SK-N-SH (cell line): ENCODE measurements around the gene CABP5. TPM values are rescaled to one million over a fixed set of nuclear protein-coding genes. Genes with fewer than 3 reads are reported as not detected.

Source experiments
- CTCF ChIA-PET: fragments of 300-600, 350-600 bp; formaldehyde crosslinking; extraction: SDS; loops from one replicate; lab custom pipeline; 2021; lab: Yijun Ruan, JAX
- POLR2A ChIA-PET: fragments of 350-600 bp; sonication (Branson Sonifier 250); formaldehyde crosslinking; extraction: SDS; loops from one replicate; lab custom pipeline; 2020; ENCODE audit warnings: antibody characterized with exemption, inconsistent platforms; lab: Yijun Ruan, JAX
- DNase-seq: peaks from one replicate; pipeline ENCODE4 v3.0.0; 2012
- H2AFZ ChIP-seq: fragments of 200-600 bp; sonication (generic); 2 replicates; pipeline ENCODE4 v1.8.1; 2016; ENCODE audit warnings: antibody characterized with exemption, mild to moderate bottlenecking, low read depth
- H3F3A ChIP-seq: fragments of 200-600 bp; sonication (generic); replicated peaks from 2 replicates; pipeline ENCODE3; 2016; ENCODE audit warnings: antibody characterized with exemption, mild to moderate bottlenecking; ENCODE audit not compliant: insufficient read depth
- H3K27ac ChIP-seq, 2 experiments: fragments of 200-500 bp in 1 of 2; fragments of 200-600 bp in 1 of 2; sonication (Bioruptor generic) in 1 of 2; sonication (generic), shearing (Covaris generic) in 1 of 2; 2 replicates each; pipeline versions ENCODE4 v1.5.1 to v1.6.1; 2014 to 2016; ENCODE audit warnings: low read depth in 2 of 2, inconsistent platforms in 1 of 2, low read length in 1 of 2, mild to moderate bottlenecking in 1 of 2, mixed read lengths in 1 of 2
- H3K27me3 ChIP-seq: fragments of 200-600 bp; sonication (generic), shearing (Covaris generic); 2 replicates; pipeline ENCODE4 v1.6.1; 2016; ENCODE audit warnings: mixed run types; ENCODE audit not compliant: insufficient read depth
- H3K36me3 ChIP-seq, 2 experiments: fragments of 200-500 bp in 1 of 2; fragments of 200-600 bp in 1 of 2; sonication (Bioruptor generic) in 1 of 2; sonication (generic) in 1 of 2; replicated peaks in 1 of 2; 2 replicates each; pipeline versions ENCODE3 to v1.5.1; 2014 to 2016; ENCODE audit warnings: low read length in 1 of 2, mild to moderate bottlenecking in 1 of 2; ENCODE audit not compliant: insufficient read depth in 2 of 2, control insufficient read depth in 1 of 2
- H3K4me1 ChIP-seq, 2 experiments: fragments of 200-500 bp in 1 of 2; fragments of 200-600 bp in 1 of 2; sonication (Bioruptor generic) in 1 of 2; sonication (generic), shearing (Covaris generic) in 1 of 2; 2 replicates each; pipeline versions ENCODE4 v1.5.1 to v1.6.1; 2014 to 2016; ENCODE audit warnings: low read depth in 1 of 2, low read length in 1 of 2, mixed run types in 1 of 2; ENCODE audit not compliant: insufficient read depth in 2 of 2, control insufficient read depth in 1 of 2
- H3K4me2 ChIP-seq: fragments of 200-600 bp; sonication (generic), shearing (Covaris generic); 2 replicates; pipeline ENCODE4 v1.6.1; 2017; ENCODE audit warnings: mixed run types
- H3K4me3 ChIP-seq, 2 experiments: fragments of 200-500 bp in 1 of 2; fragments of 200-600 bp in 1 of 2; sonication (Bioruptor generic) in 1 of 2; sonication (generic), shearing (Covaris generic) in 1 of 2; 2 replicates each; pipeline versions ENCODE4 v1.5.1 to v1.8.1; 2014 to 2016; ENCODE audit warnings: low read depth in 2 of 2, inconsistent platforms in 1 of 2, low read length in 1 of 2, mild to moderate bottlenecking in 1 of 2, mixed read lengths in 1 of 2, moderate library complexity in 1 of 2
- H3K79me2 ChIP-seq: fragments of 200-600 bp; sonication (generic); 2 replicates; pipeline ENCODE4 v1.8.1; 2017; ENCODE audit warnings: mild to moderate bottlenecking; ENCODE audit not compliant: insufficient read depth
- H3K9ac ChIP-seq: fragments of 200-600 bp; sonication (generic); 2 replicates; pipeline ENCODE4 v1.6.1; 2017; ENCODE audit warnings: mixed run types
- H3K9me2 ChIP-seq: fragments of 200-600 bp; sonication (generic); 2 replicates; pipeline ENCODE4 v1.6.1; 2017; ENCODE audit warnings: mixed run types
- H3K9me3 ChIP-seq: fragments of 200-600 bp; sonication (generic); 2 replicates; pipeline ENCODE4 v1.6.1; 2017; ENCODE audit warnings: mixed run types, mild to moderate bottlenecking, moderate library complexity
- H4K20me1 ChIP-seq: fragments of 200-600 bp; sonication (generic); 2 replicates; pipeline ENCODE4 v1.6.1; 2017; ENCODE audit warnings: mild to moderate bottlenecking, mixed run types; ENCODE audit not compliant: insufficient read depth
- EP300 ChIP-seq, 2 experiments: IDR thresholded peaks; 2 replicates each; pipeline versions ENCODE4 v1.4.0 to v1.6.1; 2012; ENCODE audit warnings: borderline replicate concordance in 1 of 2, low read depth in 1 of 2, low read length in 1 of 2
- EZH2phosphoT487 ChIP-seq: fragments of 200-600 bp; sonication (generic); IDR thresholded peaks from 2 replicates; pipeline ENCODE4 v1.6.1; 2017; ENCODE audit warnings: low read depth, mixed run types, mild to moderate bottlenecking, antibody characterized with exemption, moderate library complexity, borderline replicate concordance
- JUND ChIP-seq: IDR thresholded peaks from 2 replicates; pipeline ENCODE4 v1.4.0; 2012
- NFIC ChIP-seq: IDR thresholded peaks from 2 replicates; pipeline ENCODE4 v1.4.0; 2012; ENCODE audit warnings: borderline replicate concordance
- NRF1 ChIP-seq: IDR thresholded peaks from 2 replicates; pipeline ENCODE4 v1.6.1; 2012; ENCODE audit warnings: low read depth, mild to moderate bottlenecking, low read length
- RCOR1 ChIP-seq: fragments of 150-350 bp; IDR thresholded peaks from 2 replicates; pipeline ENCODE4 v1.6.1; 2017; ENCODE audit warnings: antibody characterized with exemption, low read length
- SIN3A ChIP-seq: IDR thresholded peaks from 2 replicates; pipeline ENCODE4 v1.6.1; 2012; ENCODE audit warnings: low read depth, mild to moderate bottlenecking, low read length, moderate library complexity, borderline replicate concordance
- SMC3 ChIP-seq: IDR thresholded peaks from 2 replicates; pipeline ENCODE4 v1.6.1; 2012; ENCODE audit warnings: low read depth, low read length, improper control_type of control experiment
- YY1 ChIP-seq: IDR thresholded peaks from 2 replicates; pipeline ENCODE4 v1.4.0; 2012; ENCODE audit warnings: low read depth, mild to moderate bottlenecking
- WGBS: methylation state at CpG from one replicate; pipeline ENCODE4 v1.1.6; 2017; ENCODE audit warnings: low lambda C conversion rate; 5-methylcytosine and 5-hydroxymethylcytosine counted together
- polyA plus RNA-seq, 3 experiments: library from polyadenylated mRNA; depleted of rRNA; stranded (reverse); fragments of >200 nt; gene quantifications; 2 replicates each; pipeline ENCODE4 v1.2.3, GENCODE V29; 2012
- TF ChIP-seq, protein P1 (sequence below): IDR thresholded peaks from 2 replicates; pipeline ENCODE4 v1.6.1; 2012; ENCODE audit warnings: mild to moderate bottlenecking, low read depth, low read length, moderate library complexity
- TF ChIP-seq, protein P2 (sequence below): fragments of 200-600 bp; sonication (generic); IDR thresholded peaks from 2 replicates; pipeline ENCODE4 v1.6.1; 2017; ENCODE audit warnings: antibody characterized with exemption, mild to moderate bottlenecking, moderate library complexity
- TF ChIP-seq, protein P3 (sequence below): IDR thresholded peaks from 2 replicates; pipeline ENCODE4 v1.4.0; 2012; ENCODE audit warnings: low read depth, borderline replicate concordance

CABP5 gene
- polyA plus RNA-seq, 1 of the 3 experiments (the other 2 are of a cell fraction) = not detected

DNA sequence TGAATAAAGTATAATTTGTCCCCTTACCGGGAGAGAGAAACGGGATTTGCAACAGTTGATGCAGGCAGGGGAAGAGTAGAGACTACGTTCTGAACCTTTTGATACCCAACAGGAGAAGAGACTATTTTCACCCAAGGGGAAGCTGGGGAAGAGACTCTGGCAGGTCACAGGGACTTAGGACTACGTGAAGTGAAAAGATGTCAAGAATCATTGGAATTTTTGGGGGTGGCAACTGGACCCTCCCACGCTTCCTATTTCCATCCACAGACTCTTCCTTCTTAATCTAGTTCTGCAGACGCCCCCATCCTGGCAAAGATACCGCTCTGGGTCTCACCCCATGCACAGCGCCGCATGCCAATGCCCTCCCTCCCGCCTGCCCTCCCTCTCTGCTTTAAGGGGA, 13.8 kb downstream of the CABP5 start (continued):
- TF ChIP-seq, protein P1, sequence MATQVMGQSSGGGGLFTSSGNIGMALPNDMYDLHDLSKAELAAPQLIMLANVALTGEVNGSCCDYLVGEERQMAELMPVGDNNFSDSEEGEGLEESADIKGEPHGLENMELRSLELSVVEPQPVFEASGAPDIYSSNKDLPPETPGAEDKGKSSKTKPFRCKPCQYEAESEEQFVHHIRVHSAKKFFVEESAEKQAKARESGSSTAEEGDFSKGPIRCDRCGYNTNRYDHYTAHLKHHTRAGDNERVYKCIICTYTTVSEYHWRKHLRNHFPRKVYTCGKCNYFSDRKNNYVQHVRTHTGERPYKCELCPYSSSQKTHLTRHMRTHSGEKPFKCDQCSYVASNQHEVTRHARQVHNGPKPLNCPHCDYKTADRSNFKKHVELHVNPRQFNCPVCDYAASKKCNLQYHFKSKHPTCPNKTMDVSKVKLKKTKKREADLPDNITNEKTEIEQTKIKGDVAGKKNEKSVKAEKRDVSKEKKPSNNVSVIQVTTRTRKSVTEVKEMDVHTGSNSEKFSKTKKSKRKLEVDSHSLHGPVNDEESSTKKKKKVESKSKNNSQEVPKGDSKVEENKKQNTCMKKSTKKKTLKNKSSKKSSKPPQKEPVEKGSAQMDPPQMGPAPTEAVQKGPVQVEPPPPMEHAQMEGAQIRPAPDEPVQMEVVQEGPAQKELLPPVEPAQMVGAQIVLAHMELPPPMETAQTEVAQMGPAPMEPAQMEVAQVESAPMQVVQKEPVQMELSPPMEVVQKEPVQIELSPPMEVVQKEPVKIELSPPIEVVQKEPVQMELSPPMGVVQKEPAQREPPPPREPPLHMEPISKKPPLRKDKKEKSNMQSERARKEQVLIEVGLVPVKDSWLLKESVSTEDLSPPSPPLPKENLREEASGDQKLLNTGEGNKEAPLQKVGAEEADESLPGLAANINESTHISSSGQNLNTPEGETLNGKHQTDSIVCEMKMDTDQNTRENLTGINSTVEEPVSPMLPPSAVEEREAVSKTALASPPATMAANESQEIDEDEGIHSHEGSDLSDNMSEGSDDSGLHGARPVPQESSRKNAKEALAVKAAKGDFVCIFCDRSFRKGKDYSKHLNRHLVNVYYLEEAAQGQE = no peak
- TF ChIP-seq SMC3 = no peak
- TF ChIP-seq, protein P2, sequence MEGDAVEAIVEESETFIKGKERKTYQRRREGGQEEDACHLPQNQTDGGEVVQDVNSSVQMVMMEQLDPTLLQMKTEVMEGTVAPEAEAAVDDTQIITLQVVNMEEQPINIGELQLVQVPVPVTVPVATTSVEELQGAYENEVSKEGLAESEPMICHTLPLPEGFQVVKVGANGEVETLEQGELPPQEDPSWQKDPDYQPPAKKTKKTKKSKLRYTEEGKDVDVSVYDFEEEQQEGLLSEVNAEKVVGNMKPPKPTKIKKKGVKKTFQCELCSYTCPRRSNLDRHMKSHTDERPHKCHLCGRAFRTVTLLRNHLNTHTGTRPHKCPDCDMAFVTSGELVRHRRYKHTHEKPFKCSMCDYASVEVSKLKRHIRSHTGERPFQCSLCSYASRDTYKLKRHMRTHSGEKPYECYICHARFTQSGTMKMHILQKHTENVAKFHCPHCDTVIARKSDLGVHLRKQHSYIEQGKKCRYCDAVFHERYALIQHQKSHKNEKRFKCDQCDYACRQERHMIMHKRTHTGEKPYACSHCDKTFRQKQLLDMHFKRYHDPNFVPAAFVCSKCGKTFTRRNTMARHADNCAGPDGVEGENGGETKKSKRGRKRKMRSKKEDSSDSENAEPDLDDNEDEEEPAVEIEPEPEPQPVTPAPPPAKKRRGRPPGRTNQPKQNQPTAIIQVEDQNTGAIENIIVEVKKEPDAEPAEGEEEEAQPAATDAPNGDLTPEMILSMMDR = no peak
- TF ChIP-seq, protein P3, sequence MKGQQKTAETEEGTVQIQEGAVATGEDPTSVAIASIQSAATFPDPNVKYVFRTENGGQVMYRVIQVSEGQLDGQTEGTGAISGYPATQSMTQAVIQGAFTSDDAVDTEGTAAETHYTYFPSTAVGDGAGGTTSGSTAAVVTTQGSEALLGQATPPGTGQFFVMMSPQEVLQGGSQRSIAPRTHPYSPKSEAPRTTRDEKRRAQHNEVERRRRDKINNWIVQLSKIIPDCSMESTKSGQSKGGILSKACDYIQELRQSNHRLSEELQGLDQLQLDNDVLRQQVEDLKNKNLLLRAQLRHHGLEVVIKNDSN = no peak
- TF ChIP-seq, all 33 proteins: peak for 0

DNA sequence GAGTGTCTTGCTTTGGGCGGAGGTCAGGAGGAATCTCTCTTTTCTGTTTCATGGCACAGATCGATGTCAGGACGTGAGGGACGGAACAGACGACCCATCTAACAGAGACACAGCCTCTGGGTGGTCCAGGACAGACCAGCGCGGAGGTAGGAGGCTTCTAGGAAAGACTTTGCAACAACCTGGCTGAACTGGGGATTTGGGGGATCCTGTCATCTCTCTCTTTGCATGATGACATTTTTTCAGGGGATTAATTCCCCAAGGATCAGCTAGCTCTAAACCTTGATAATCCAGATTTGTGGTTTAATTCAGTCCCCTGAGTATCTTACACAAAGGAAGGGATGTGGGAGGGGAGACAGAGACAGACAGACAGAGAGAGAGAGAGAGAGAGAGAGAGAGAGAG, 14.4 kb downstream of the CABP5 start:
- no peak overlapping the region for H3K4me2 ChIP-seq
- ChIA-PET POLR2A (no interaction called here), CTCF (no interaction called here)
- no peaks in the 10 kb centered on the region for H3K79me2 ChIP-seq
- H3K4me1 ChIP-seq = no peaks in the 10 kb centered on the region
- H3K9me3 ChIP-seq = no peaks in the 10 kb centered on the region
- H3K27ac ChIP-seq = no peak overlapping the region
- H4K20me1 ChIP-seq = no peaks in the 10 kb centered on the region
- H3K9me2 ChIP-seq = no peaks in the 10 kb centered on the region
- no peak overlapping the region for H3K9ac ChIP-seq
- H3K27me3 ChIP-seq = peaks cover 55% of the 10 kb centered on the region
- 0 out of 2 replicates have a peak overlapping the region, but pooled peaks have one; percentile 16 for H2AFZ ChIP-seq
- H3F3A ChIP-seq = no peaks in the 10 kb centered on the region
- no peak overlapping the region for H3K4me3 ChIP-seq
- no peaks in the 10 kb centered on the region for H3K36me3 ChIP-seq
- WGBS = 10% methylated on average over 7 of the region's 7 CpGs
- TF ChIP-seq SMC3 (no peak), YY1 (no peak), EZH2phosphoT487 (no peak), RCOR1 (no peak), NFIC (no peak), SIN3A (no peak), NRF1 (no peak), EP300 (IDR thresholded peaks at IDR 0.05; ENCODE audit: borderline replicate concordance in 1 of 2, low read depth in 1 of 2, low read length in 1 of 2) (no peak), JUND (no peak)
- TF ChIP-seq, protein P2 = no peak
- TF ChIP-seq, protein P1 = no peak
- no peak for DNase-seq
